ENCODE results near the gene ARHGAP8. TPM values are rescaled to one million over a fixed set of nuclear protein-coding genes. Genes with fewer than 3 reads are reported as not detected.

The ARHGAP8 gene
- total and polyA plus RNA-seq, 2 experiments from 2014 or later, result 62.8 to 64.9 TPM

GRCh38 chr22:44847380-44847779, 95.0 kb downstream of the ARHGAP8 start (continued):
- no peak for TF ChIP-seq CTCF (conservative IDR thresholded peaks at IDR 0.05; ENCODE audit: low read depth in 2 of 2)
- no peak for TF ChIP-seq REST (IDR thresholded peaks at IDR 0.05; ENCODE audit: unreplicated experiment)
- no peak for TF ChIP-seq JUNB (IDR thresholded peaks at IDR 0.05; ENCODE audit: unreplicated experiment)
- no peak for TF ChIP-seq STAT1 (IDR thresholded peaks at IDR 0.05; ENCODE audit: unreplicated experiment)

GRCh38 chr22:44847892-44848291, 95.5 kb downstream of the ARHGAP8 start:
- H3K27me3 Mint-ChIP-seq (ENCODE audit: insufficient read depth, low read depth, poor library complexity), result peaks cover 2% of the 10 kb centered on the region
- H3K4me1 Mint-ChIP-seq, result peaks cover 2% of the 10 kb centered on the region; the same call in 1 of the 3 replicates
- no peak overlapping the region for H3K4me3 ChIP-seq
- H3K27me3 ChIP-seq (ENCODE audit: insufficient read depth), result no peaks in the 10 kb centered on the region
- no peak overlapping the region for H3K4me2 ChIP-seq
- peaks cover 11% of the 10 kb centered on the region; the same call in 2 of the 3 replicates for H3K9me3 Mint-ChIP-seq
- H4K20me1 ChIP-seq (replicated peaks; ENCODE audit: insufficient read depth), result no peaks in the 10 kb centered on the region; the same call in 1 of the 2 replicates
- no peaks in the 10 kb centered on the region for H3K4me1 ChIP-seq (ENCODE audit: insufficient read depth)
- H3K9me2 ChIP-seq (ENCODE audit: insufficient read depth), result no peaks in the 10 kb centered on the region
- no peaks in the 10 kb centered on the region for H3K79me2 ChIP-seq (replicated peaks; ENCODE audit: insufficient read depth)
- no peak overlapping the region for H3K27ac ChIP-seq (ENCODE audit: low read depth)
- no peak overlapping the region for H3K4me3 Mint-ChIP-seq
- peaks cover 20% of the 10 kb centered on the region for H3K36me3 Mint-ChIP-seq (ENCODE audit: low read depth)
- no peak overlapping the region for H3K27ac Mint-ChIP-seq
- H3F3A ChIP-seq (replicated peaks; ENCODE audit: low read depth), result no peaks in the 10 kb centered on the region
- no peak for DNase-seq (ENCODE audit: low spot score)
- no peaks in the 10 kb centered on the region for H3K36me3 ChIP-seq (ENCODE audit: insufficient read depth)
- no peak overlapping the region for H2AFZ ChIP-seq
- ATAC-seq, result no peak
- TF ChIP-seq ZNF114 (CRISPR knock-in tag; IDR thresholded peaks at IDR 0.05) (no peak), STAT1 (IDR thresholded peaks at IDR 0.05; ENCODE audit: unreplicated experiment) (no peak), REST (IDR thresholded peaks at IDR 0.05; ENCODE audit: unreplicated experiment) (no peak), ZNF331 (CRISPR knock-in tag; IDR thresholded peaks at IDR 0.05; ENCODE audit: low read depth) (no peak), POLR2AphosphoS5 (IDR thresholded peaks at IDR 0.05; ENCODE audit: low read depth) (no peak), NANOG (IDR thresholded peaks at IDR 0.05; ENCODE audit: borderline replicate concordance) (no peak), EZH2 (IDR thresholded peaks at IDR 0.05; ENCODE audit: low read depth, unreplicated experiment) (no peak)
- TF ChIP-seq, protein P1, sequence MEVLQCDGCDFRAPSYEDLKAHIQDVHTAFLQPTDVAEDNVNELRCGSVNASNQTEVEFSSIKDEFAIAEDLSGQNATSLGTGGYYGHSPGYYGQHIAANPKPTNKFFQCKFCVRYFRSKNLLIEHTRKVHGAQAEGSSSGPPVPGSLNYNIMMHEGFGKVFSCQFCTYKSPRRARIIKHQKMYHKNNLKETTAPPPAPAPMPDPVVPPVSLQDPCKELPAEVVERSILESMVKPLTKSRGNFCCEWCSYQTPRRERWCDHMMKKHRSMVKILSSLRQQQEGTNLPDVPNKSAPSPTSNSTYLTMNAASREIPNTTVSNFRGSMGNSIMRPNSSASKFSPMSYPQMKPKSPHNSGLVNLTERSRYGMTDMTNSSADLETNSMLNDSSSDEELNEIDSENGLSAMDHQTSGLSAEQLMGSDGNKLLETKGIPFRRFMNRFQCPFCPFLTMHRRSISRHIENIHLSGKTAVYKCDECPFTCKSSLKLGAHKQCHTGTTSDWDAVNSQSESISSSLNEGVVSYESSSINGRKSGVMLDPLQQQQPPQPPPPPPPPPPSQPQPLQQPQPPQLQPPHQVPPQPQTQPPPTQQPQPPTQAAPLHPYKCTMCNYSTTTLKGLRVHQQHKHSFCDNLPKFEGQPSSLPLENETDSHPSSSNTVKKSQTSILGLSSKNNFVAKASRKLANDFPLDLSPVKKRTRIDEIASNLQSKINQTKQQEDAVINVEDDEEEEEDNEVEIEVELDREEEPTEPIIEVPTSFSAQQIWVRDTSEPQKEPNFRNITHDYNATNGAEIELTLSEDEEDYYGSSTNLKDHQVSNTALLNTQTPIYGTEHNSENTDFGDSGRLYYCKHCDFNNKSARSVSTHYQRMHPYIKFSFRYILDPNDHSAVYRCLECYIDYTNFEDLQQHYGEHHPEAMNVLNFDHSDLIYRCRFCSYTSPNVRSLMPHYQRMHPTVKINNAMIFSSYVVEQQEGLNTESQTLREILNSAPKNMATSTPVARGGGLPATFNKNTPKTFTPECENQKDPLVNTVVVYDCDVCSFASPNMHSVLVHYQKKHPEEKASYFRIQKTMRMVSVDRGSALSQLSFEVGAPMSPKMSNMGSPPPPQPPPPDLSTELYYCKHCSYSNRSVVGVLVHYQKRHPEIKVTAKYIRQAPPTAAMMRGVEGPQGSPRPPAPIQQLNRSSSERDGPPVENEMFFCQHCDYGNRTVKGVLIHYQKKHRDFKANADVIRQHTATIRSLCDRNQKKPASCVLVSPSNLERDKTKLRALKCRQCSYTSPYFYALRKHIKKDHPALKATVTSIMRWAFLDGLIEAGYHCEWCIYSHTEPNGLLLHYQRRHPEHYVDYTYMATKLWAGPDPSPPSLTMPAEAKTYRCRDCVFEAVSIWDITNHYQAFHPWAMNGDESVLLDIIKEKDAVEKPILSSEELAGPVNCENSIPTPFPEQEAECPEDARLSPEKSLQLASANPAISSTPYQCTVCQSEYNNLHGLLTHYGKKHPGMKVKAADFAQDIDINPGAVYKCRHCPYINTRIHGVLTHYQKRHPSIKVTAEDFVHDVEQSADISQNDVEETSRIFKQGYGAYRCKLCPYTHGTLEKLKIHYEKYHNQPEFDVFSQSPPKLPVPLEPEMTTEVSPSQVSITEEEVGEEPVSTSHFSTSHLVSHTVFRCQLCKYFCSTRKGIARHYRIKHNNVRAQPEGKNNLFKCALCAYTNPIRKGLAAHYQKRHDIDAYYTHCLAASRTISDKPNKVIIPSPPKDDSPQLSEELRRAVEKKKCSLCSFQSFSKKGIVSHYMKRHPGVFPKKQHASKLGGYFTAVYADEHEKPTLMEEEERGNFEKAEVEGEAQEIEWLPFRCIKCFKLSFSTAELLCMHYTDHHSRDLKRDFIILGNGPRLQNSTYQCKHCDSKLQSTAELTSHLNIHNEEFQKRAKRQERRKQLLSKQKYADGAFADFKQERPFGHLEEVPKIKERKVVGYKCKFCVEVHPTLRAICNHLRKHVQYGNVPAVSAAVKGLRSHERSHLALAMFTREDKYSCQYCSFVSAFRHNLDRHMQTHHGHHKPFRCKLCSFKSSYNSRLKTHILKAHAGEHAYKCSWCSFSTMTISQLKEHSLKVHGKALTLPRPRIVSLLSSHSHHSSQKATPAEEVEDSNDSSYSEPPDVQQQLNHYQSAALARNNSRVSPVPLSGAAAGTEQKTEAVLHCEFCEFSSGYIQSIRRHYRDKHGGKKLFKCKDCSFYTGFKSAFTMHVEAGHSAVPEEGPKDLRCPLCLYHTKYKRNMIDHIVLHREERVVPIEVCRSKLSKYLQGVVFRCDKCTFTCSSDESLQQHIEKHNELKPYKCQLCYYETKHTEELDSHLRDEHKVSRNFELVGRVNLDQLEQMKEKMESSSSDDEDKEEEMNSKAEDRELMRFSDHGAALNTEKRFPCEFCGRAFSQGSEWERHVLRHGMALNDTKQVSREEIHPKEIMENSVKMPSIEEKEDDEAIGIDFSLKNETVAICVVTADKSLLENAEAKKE (CRISPR knock-in tag; IDR thresholded peaks at IDR 0.05), result no peak
